A549 (cell line): ENCODE measurements around the gene TNFAIP8L1.

Experiments used
- CBX2 ChIP-seq: fragments of 200-600 bp; sonication (generic); IDR thresholded peaks from 2 replicates; pipeline ENCODE4 v1.6.1; 2016; ENCODE audit warnings: low read depth, mild to moderate bottlenecking, borderline replicate concordance
- CEBPB ChIP-seq, 2 experiments: fragments of >200 bp in 1 of 2; sonication (Bioruptor Twin) in 1 of 2; formaldehyde crosslinking in 1 of 2; IDR thresholded peaks; 2 replicates each; pipeline ENCODE4 v1.6.1; 2012 to 2016
- CTCF ChIP-seq: fragments of >200 bp; sonication (Bioruptor Twin); formaldehyde crosslinking; IDR thresholded peaks from 3 replicates; pipeline ENCODE4 v1.5.1; 2016
- MAX ChIP-seq: IDR thresholded peaks from 2 replicates; pipeline ENCODE4 v1.6.1; 2012
- MYC ChIP-seq: IDR thresholded peaks from 2 replicates; pipeline ENCODE4 v1.6.1; 2012; ENCODE audit warnings: mild to moderate bottlenecking, inconsistent platforms, low read length, improper control_type of control experiment, borderline replicate concordance
- PBX3 ChIP-seq: IDR thresholded peaks from 2 replicates; pipeline ENCODE4 v1.6.1; 2012
- POLR2A ChIP-seq: IDR thresholded peaks from 2 replicates; pipeline ENCODE4 v1.6.1; 2012; ENCODE audit warnings: mild to moderate bottlenecking, low read length
- RAD21 ChIP-seq, 2 experiments: fragments of >200 bp in 1 of 2; sonication (Bioruptor Twin) in 1 of 2; formaldehyde crosslinking in 1 of 2; IDR thresholded peaks in 1 of 2; conservative IDR thresholded peaks in 1 of 2; 2 replicates in 1 of 2; 3 replicates in 1 of 2; pipeline ENCODE4 v1.6.1; 2012 to 2018; ENCODE audit warnings: inconsistent platforms in 1 of 2
- REST ChIP-seq: fragments of 200-600 bp; sonication (generic); IDR thresholded peaks from 2 replicates; pipeline ENCODE4 v1.6.1; 2016; ENCODE audit warnings: antibody characterized with exemption, mild to moderate bottlenecking, moderate library complexity
- RFX5 ChIP-seq: fragments of 450-650 bp; IDR thresholded peaks from 2 replicates; pipeline ENCODE4 v1.7.1; 2014; ENCODE audit warnings: antibody characterized with exemption, mild to moderate bottlenecking, moderate library complexity
- USF2 ChIP-seq: fragments of 450-650 bp; IDR thresholded peaks from 2 replicates; pipeline ENCODE4 v1.6.1; 2014; ENCODE audit warnings: antibody characterized with exemption
- ZSCAN20 ChIP-seq: fragments of 250-450 bp; sonication (Bioruptor Pico); IDR thresholded peaks from 2 replicates; pipeline ENCODE4 v1.8.0; 2022; ENCODE audit warnings: mild to moderate bottlenecking, moderate library complexity

- TF ChIP-seq RFX5 (no peak), CTCF (peak; percentile 76), MYC (no peak), MAX (peak; percentile 49; the same call in 1 of the 2 replicates), ZSCAN20 (CRISPR knock-in tag) (no peak), PBX3 (no peak), CBX2 (no peak), POLR2A (no peak), RAD21 (conservative IDR thresholded peaks at IDR 0.05 in 1 of 2, IDR thresholded peaks at IDR 0.05 in 1 of 2) (peak; percentile 46 to 47; a peak in 4 of 5 replicates), REST (no peak), CEBPB (IDR thresholded peaks at IDR 0.05) (no peak), USF2 (no peak)
Observed at GRCh38 chr19:4633140-4633967, 6.0 kb upstream of the TNFAIP8L1 start.
